ENCODE results near the gene SLC36A4.

Gene SLC36A4

DNA sequence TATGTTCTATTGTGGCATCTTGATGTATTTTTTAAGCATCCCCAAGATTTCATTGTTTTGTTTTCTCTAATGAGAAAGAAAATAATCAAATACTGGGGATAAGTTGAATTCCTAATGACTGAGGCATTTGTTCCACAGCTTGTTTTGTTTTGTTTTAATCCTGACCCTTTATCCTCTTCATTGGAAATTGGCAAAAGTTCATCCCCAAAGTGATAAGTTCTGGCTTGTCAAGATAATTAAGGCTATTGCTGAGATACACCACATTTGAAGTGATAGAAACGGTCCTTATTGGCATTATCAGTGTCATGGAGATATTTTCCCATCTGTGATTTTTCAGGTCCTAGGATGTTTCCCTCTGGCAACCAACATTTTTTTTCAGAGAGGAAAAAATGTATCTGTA, 65.0 kb downstream of the SLC36A4 start:
- Histone ChIP-seq H3K9me2 (replicated peaks; ENCODE audit: control insufficient read depth, low read length) (no peaks in the 10 kb centered on the region), H3K36me3 (ENCODE audit: control insufficient read depth, low read length) (no peaks in the 10 kb centered on the region), H3K27ac (ENCODE audit: low read depth, low read length) (no peak overlapping the region), H3K4me2 (ENCODE audit: low read length) (no peak overlapping the region), H3K4me3 (ENCODE audit: low read length) (no peak overlapping the region), H3K79me2 (ENCODE audit: control insufficient read depth, low read length) (no peaks in the 10 kb centered on the region), H3K27me3 (ENCODE audit: control insufficient read depth, low read length) (no peaks in the 10 kb centered on the region), H4K20me1 (ENCODE audit: control insufficient read depth, insufficient read depth, low read depth, low read length) (no peaks in the 10 kb centered on the region), H3K9me3 (ENCODE audit: control insufficient read depth, insufficient read depth, low read length) (no peaks in the 10 kb centered on the region), H3K4me1 (ENCODE audit: control insufficient read depth, low read length) (peaks cover 6% of the 10 kb centered on the region), H3F3A (ENCODE audit: control insufficient read depth, insufficient read depth) (no peaks in the 10 kb centered on the region)
- no peak for TF ChIP-seq EZH2phosphoT487 (IDR thresholded peaks at IDR 0.05; ENCODE audit: borderline replicate concordance, low read length)
- TF ChIP-seq, protein P1, sequence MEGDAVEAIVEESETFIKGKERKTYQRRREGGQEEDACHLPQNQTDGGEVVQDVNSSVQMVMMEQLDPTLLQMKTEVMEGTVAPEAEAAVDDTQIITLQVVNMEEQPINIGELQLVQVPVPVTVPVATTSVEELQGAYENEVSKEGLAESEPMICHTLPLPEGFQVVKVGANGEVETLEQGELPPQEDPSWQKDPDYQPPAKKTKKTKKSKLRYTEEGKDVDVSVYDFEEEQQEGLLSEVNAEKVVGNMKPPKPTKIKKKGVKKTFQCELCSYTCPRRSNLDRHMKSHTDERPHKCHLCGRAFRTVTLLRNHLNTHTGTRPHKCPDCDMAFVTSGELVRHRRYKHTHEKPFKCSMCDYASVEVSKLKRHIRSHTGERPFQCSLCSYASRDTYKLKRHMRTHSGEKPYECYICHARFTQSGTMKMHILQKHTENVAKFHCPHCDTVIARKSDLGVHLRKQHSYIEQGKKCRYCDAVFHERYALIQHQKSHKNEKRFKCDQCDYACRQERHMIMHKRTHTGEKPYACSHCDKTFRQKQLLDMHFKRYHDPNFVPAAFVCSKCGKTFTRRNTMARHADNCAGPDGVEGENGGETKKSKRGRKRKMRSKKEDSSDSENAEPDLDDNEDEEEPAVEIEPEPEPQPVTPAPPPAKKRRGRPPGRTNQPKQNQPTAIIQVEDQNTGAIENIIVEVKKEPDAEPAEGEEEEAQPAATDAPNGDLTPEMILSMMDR (IDR thresholded peaks at IDR 0.05; ENCODE audit: low read depth, low read length, poor library complexity, severe bottlenecking), result no peak

DNA sequence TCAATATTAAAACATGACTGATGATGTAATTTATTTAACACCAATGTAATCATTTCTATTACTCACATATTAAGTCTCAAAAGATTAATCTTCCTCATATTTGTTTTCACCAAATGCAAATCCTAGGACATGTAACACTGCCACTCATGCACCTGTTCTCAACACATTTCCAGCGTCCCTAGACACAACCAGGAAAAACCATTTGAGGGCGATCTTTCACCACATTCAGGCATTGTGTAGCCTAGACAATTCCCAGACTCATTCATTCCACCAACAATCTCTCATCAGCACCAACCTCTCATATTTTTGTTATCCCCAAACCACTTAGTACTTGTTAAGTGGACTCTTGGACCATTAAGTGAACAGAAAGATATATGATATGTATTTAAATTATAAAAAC, 66.1 kb downstream of the SLC36A4 start:
- H3K9me2 ChIP-seq (replicated peaks; ENCODE audit: control insufficient read depth, low read length), result no peaks in the 10 kb centered on the region
- TF ChIP-seq, protein P1 (IDR thresholded peaks at IDR 0.05; ENCODE audit: low read depth, low read length, poor library complexity, severe bottlenecking), result no peak
- TF ChIP-seq EZH2phosphoT487 (IDR thresholded peaks at IDR 0.05; ENCODE audit: borderline replicate concordance, low read length), result no peak
- no peaks in the 10 kb centered on the region for H3K36me3 ChIP-seq (ENCODE audit: control insufficient read depth, low read length)
- no peaks in the 10 kb centered on the region for H3F3A ChIP-seq (ENCODE audit: control insufficient read depth, insufficient read depth)
- no peak overlapping the region for H3K27ac ChIP-seq (ENCODE audit: low read depth, low read length)
- H4K20me1 ChIP-seq (ENCODE audit: control insufficient read depth, insufficient read depth, low read depth, low read length), result no peaks in the 10 kb centered on the region
- H3K4me2 ChIP-seq (ENCODE audit: low read length), result no peak overlapping the region
- no peak overlapping the region for H3K4me3 ChIP-seq (ENCODE audit: low read length)
- H3K4me1 ChIP-seq (ENCODE audit: control insufficient read depth, low read length), result peaks cover 6% of the 10 kb centered on the region
- H3K27me3 ChIP-seq (ENCODE audit: control insufficient read depth, low read length), result no peaks in the 10 kb centered on the region
- no peaks in the 10 kb centered on the region for H3K9me3 ChIP-seq (ENCODE audit: control insufficient read depth, insufficient read depth, low read length)
- H3K79me2 ChIP-seq (ENCODE audit: control insufficient read depth, low read length), result no peaks in the 10 kb centered on the region

DNA sequence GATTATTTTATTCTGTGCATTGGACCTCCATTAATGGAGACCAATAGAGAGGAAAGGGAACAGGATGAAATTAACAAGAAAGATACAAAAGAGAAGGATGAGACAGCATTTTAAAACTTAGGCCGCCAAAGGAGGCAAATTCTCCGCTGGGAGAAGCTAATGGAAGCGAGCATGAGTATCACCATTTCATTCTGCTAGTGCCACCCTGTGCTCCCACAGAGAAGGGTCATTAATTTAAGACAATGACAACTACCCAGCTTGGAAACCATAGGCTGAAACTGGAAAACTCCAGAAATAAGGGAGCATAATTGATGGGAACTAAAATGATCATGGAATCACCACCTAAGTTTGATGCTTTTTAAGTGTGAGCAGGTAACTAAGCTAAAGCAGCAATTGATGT, 69.2 kb downstream of the SLC36A4 start:
- H3K27me3 ChIP-seq (ENCODE audit: control insufficient read depth, low read length), result no peaks in the 10 kb centered on the region
- no peak for TF ChIP-seq EZH2phosphoT487 (IDR thresholded peaks at IDR 0.05; ENCODE audit: borderline replicate concordance, low read length)
- H4K20me1 ChIP-seq (ENCODE audit: control insufficient read depth, insufficient read depth, low read depth, low read length), result no peaks in the 10 kb centered on the region
- no peak overlapping the region for H3K4me2 ChIP-seq (ENCODE audit: low read length)
- H3F3A ChIP-seq (ENCODE audit: control insufficient read depth, insufficient read depth), result no peaks in the 10 kb centered on the region
- no peak overlapping the region for H3K4me3 ChIP-seq (ENCODE audit: low read length)
- no peaks in the 10 kb centered on the region for H3K79me2 ChIP-seq (ENCODE audit: control insufficient read depth, low read length)
- no peak overlapping the region for H3K27ac ChIP-seq (ENCODE audit: low read depth, low read length)
- H3K4me1 ChIP-seq (ENCODE audit: control insufficient read depth, low read length), result peaks cover 6% of the 10 kb centered on the region
- H3K9me2 ChIP-seq (replicated peaks; ENCODE audit: control insufficient read depth, low read length), result no peaks in the 10 kb centered on the region
- no peaks in the 10 kb centered on the region for H3K9me3 ChIP-seq (ENCODE audit: control insufficient read depth, insufficient read depth, low read length)
- H3K36me3 ChIP-seq (ENCODE audit: control insufficient read depth, low read length), result no peaks in the 10 kb centered on the region

DNA sequence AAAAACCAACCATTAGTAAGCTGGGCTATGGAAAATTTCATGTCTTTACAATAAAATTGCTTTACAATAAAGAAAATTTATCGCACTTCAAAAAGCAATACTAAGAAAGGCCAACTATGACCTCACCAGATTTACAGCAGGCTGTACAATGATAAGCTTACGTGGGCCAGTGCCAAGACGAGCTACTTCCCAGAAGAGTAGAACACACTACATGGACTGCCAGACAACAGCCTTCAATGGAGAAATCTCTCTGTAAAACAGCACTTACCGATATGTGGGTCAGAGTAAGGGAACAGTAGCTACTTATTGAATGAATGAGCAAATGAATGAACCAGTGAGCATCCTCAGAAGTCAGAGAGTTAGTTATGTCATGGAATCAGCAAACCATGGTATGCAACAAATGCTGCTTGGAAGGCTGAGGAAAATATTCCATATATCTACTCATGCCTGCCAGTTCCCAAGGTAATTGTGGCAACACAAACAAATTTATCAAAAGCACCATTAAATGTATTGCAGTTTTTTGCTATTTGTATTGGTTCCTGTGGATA, 74.4 kb downstream of the SLC36A4 start:
- Histone ChIP-seq H3K9me3 (ENCODE audit: control insufficient read depth, insufficient read depth, low read length) (no peaks in the 10 kb centered on the region), H3K27ac (ENCODE audit: low read depth, low read length) (no peak overlapping the region), H3K79me2 (ENCODE audit: control insufficient read depth, low read length) (no peaks in the 10 kb centered on the region), H3F3A (ENCODE audit: control insufficient read depth, insufficient read depth) (no peaks in the 10 kb centered on the region), H3K4me1 (ENCODE audit: control insufficient read depth, low read length) (no peaks in the 10 kb centered on the region), H3K27me3 (ENCODE audit: control insufficient read depth, low read length) (no peaks in the 10 kb centered on the region), H3K36me3 (ENCODE audit: control insufficient read depth, low read length) (no peaks in the 10 kb centered on the region), H3K4me2 (ENCODE audit: low read length) (no peak overlapping the region), H4K20me1 (ENCODE audit: control insufficient read depth, insufficient read depth, low read depth, low read length) (no peaks in the 10 kb centered on the region), H3K9me2 (replicated peaks; ENCODE audit: control insufficient read depth, low read length) (no peaks in the 10 kb centered on the region), H3K4me3 (ENCODE audit: low read length) (no peak overlapping the region)
- TF ChIP-seq, protein P1 (IDR thresholded peaks at IDR 0.05; ENCODE audit: low read depth, low read length, poor library complexity, severe bottlenecking), result no peak
- TF ChIP-seq EZH2phosphoT487 (IDR thresholded peaks at IDR 0.05; ENCODE audit: borderline replicate concordance, low read length), result no peak
